Right lobe of liver (tissue), 4 donors: ENCODE data around the gene SPPL2A.

Experiments
- POLR2A ChIP-seq: fragments of 450-650 bp; IDR thresholded peaks from one replicate; pipeline ENCODE4 v1.6.1; 2017; ENCODE audit warnings: antibody characterized with exemption, mild to moderate bottlenecking
- TF ChIP-seq, protein P1 (sequence below), 4 donors: fragments of 200-600 bp in 3 of 4; fragments of 450-650 bp in 1 of 4; IDR thresholded peaks; one replicate each; pipeline versions ENCODE4 v1.5.1 to v1.8.0; 2016 to 2022; ENCODE audit warnings: antibody characterized with exemption in 4 of 4, mild to moderate bottlenecking in 2 of 4
- donor health status: DM: no; HTN: no; CAD: no.
- donor health status: DM: no; HTN: no; CAD: no.
- donor health status: DM: no; HTN: yes; CAD: no.

DNA sequence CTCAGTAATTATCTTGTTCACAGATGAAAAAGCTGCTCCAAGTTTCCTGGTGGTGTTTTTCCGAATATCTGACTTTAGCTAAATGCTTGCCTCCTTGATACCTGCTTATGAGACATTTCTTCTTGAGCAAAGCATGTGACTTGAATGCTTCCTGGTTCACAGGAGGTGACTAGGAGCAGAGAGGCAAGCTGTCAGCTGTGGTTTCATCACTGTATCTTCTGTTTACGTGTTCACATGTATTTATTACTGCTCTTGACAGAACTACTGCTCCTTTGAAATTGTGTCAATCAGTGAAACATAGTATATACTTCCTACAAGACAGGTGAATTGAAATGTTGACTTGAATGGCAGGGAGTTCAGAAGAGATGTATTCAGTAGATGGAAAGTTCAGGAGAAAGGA is 8.9 kb upstream of the SPPL2A start:
- TF ChIP-seq, protein P1, sequence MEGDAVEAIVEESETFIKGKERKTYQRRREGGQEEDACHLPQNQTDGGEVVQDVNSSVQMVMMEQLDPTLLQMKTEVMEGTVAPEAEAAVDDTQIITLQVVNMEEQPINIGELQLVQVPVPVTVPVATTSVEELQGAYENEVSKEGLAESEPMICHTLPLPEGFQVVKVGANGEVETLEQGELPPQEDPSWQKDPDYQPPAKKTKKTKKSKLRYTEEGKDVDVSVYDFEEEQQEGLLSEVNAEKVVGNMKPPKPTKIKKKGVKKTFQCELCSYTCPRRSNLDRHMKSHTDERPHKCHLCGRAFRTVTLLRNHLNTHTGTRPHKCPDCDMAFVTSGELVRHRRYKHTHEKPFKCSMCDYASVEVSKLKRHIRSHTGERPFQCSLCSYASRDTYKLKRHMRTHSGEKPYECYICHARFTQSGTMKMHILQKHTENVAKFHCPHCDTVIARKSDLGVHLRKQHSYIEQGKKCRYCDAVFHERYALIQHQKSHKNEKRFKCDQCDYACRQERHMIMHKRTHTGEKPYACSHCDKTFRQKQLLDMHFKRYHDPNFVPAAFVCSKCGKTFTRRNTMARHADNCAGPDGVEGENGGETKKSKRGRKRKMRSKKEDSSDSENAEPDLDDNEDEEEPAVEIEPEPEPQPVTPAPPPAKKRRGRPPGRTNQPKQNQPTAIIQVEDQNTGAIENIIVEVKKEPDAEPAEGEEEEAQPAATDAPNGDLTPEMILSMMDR (IDR thresholded peaks at IDR 0.05), result no peak
- no peak for TF ChIP-seq POLR2A
